Measurements from ENCODE around the gene LCP1. TPM values are rescaled to one million over a fixed set of nuclear protein-coding genes. Genes with fewer than 3 reads are reported as not detected.

The LCP1 gene
- total and polyA plus RNA-seq, 9 of the 15 experiments (the other 6 are each of a cell fraction or from before 2014, with no cell fraction given): 83.0 to 255 (median 163) TPM

GRCh38 chr13:46184277-46184699 is 2.3 kb upstream of the LCP1 start (continued):
- TF ChIP-seq SRF (CRISPR knock-in tag; IDR thresholded peaks at IDR 0.05) (no peak), HNRNPUL1 (IDR thresholded peaks at IDR 0.05; ENCODE audit: low read length) (no peak), ZNF561 (CRISPR knock-in tag; conservative IDR thresholded peaks at IDR 0.05) (no peak), SMAD2 (IDR thresholded peaks at IDR 0.05; ENCODE audit: low read depth, low read length) (no peak), ZNF644 (tag; IDR thresholded peaks at IDR 0.05; ENCODE audit: low read depth) (no peak), ZFP30 (CRISPR knock-in tag; IDR thresholded peaks at IDR 0.05; ENCODE audit: borderline replicate concordance) (no peak), CTCF (IDR thresholded peaks at IDR 0.05 in 2 of 3, conservative IDR thresholded peaks at IDR 0.05 in 1 of 3; ENCODE audit: insufficient read depth in 2 of 3, low read depth in 1 of 3, low read length in 3 of 3) (peak; percentile 69 to 76 (median 73)), GABPA (tag; conservative IDR thresholded peaks at IDR 0.05; ENCODE audit: low read depth) (no peak), CBX3 (IDR thresholded peaks at IDR 0.05; ENCODE audit: borderline replicate concordance in 1 of 2, low read length in 2 of 2) (no peak), NFE2 (IDR thresholded peaks at IDR 0.05; ENCODE audit: low read depth) (no peak), ARHGAP35 (IDR thresholded peaks at IDR 0.05; ENCODE audit: partially characterized antibody) (no peak), MBD2 (IDR thresholded peaks at IDR 0.05; ENCODE audit: borderline replicate concordance, low read depth) (no peak)

All from K562 (cell line).